ENCODE measurements around the gene TSPAN18. TPM values are rescaled to one million over a fixed set of nuclear protein-coding genes. Genes with fewer than 3 reads are reported as not detected.

TSPAN18 gene
- total RNA-seq, 1 donor from 2014 or later: 25.7 TPM

DNA sequence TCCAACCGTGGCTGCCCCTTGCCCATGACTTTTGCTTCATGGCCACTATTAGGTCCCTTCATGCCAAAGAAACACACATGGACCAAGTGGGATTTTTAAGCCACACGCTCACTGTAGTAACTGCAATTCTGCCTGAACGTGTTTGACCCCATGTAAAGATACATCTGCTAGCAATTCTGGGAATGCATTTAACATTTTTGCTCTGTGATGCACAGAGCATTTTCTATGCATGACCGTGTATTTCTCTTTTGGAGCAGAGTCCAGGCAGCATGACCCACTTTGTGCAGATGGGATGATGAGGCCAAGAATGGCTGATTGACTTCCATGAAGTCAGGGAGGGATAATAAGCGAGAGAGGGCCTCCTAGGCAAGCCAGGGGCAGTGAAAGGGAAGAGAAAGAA, 115.5 kb downstream of the TSPAN18 start:
- TF ChIP-seq, protein P1, sequence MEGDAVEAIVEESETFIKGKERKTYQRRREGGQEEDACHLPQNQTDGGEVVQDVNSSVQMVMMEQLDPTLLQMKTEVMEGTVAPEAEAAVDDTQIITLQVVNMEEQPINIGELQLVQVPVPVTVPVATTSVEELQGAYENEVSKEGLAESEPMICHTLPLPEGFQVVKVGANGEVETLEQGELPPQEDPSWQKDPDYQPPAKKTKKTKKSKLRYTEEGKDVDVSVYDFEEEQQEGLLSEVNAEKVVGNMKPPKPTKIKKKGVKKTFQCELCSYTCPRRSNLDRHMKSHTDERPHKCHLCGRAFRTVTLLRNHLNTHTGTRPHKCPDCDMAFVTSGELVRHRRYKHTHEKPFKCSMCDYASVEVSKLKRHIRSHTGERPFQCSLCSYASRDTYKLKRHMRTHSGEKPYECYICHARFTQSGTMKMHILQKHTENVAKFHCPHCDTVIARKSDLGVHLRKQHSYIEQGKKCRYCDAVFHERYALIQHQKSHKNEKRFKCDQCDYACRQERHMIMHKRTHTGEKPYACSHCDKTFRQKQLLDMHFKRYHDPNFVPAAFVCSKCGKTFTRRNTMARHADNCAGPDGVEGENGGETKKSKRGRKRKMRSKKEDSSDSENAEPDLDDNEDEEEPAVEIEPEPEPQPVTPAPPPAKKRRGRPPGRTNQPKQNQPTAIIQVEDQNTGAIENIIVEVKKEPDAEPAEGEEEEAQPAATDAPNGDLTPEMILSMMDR (IDR thresholded peaks at IDR 0.05; ENCODE audit: unreplicated experiment): no peak
- Mint-ChIP-seq H3K27me3 (no peaks in the 10 kb centered on the region), H3K9me3 (ENCODE audit: low read depth) (peaks cover 15% of the 10 kb centered on the region), H3K27ac (no peak overlapping the region), H3K36me3 (ENCODE audit: insufficient read depth) (peaks cover 8% of the 10 kb centered on the region), H3K4me3 (ENCODE audit: low read depth) (no peak overlapping the region), H3K4me1 (ENCODE audit: low read depth) (no peaks in the 10 kb centered on the region)
- no peak for DNase-seq (ENCODE audit: low spot score, unreplicated experiment)

DNA sequence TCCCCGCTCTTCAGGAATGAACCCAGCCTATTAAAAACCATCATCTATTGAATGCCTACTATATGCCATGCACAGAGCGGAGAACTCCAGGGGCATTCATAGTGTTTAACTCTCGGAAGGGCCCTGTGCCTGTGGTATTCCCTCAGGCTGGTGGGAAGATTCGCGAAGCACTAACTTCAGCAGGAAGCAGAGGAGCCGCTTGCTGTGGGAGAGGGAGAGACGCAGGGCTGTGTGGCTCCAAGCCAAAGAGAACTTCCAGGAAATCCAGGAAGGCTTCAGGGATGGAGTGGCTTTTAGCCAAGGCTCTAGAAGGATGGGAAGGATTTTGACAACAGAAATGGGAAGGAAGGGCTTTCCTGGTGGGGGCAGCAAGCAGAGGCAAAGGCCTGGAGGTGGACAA, 120.1 kb downstream of the TSPAN18 start:
- no peak overlapping the region for H3K4me3 Mint-ChIP-seq (ENCODE audit: low read depth)
- TF ChIP-seq, protein P1 (IDR thresholded peaks at IDR 0.05; ENCODE audit: unreplicated experiment): no peak
- H3K27ac Mint-ChIP-seq: no peak overlapping the region
- H3K27me3 Mint-ChIP-seq: no peaks in the 10 kb centered on the region
- peaks cover 8% of the 10 kb centered on the region for H3K36me3 Mint-ChIP-seq (ENCODE audit: insufficient read depth)
- no peak for DNase-seq (ENCODE audit: low spot score, unreplicated experiment)
- H3K4me1 Mint-ChIP-seq (ENCODE audit: low read depth): peaks cover 8% of the 10 kb centered on the region
- peaks cover 15% of the 10 kb centered on the region for H3K9me3 Mint-ChIP-seq (ENCODE audit: low read depth)

DNA sequence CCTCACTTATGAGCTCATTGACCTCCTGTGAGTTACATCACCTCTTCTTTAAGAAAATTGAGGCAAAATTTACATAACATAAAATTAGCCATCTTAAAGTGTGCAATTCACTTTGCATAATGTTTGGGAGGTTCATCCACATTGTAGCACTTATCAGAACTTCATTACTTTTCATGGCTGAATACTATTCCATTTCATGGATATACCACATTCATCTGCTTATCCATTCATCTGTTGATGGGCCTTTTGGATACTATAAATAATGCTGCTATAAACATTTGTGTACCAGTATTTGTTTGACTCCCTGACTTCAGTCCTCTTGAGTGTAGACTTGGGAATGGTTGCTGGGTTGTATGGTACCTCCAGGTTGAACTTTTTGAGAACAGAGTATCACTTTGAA, 120.6 kb downstream of the TSPAN18 start:
- H3K36me3 Mint-ChIP-seq (ENCODE audit: insufficient read depth): peaks cover 8% of the 10 kb centered on the region
- peaks cover 8% of the 10 kb centered on the region for H3K4me1 Mint-ChIP-seq (ENCODE audit: low read depth)
- H3K9me3 Mint-ChIP-seq (ENCODE audit: low read depth): peaks cover 13% of the 10 kb centered on the region
- no peak for DNase-seq (ENCODE audit: low spot score, unreplicated experiment)
- TF ChIP-seq, protein P1 (IDR thresholded peaks at IDR 0.05; ENCODE audit: unreplicated experiment): no peak
- H3K4me3 Mint-ChIP-seq (ENCODE audit: low read depth): no peak overlapping the region
- no peaks in the 10 kb centered on the region for H3K27me3 Mint-ChIP-seq
- H3K27ac Mint-ChIP-seq: no peak overlapping the region

DNA sequence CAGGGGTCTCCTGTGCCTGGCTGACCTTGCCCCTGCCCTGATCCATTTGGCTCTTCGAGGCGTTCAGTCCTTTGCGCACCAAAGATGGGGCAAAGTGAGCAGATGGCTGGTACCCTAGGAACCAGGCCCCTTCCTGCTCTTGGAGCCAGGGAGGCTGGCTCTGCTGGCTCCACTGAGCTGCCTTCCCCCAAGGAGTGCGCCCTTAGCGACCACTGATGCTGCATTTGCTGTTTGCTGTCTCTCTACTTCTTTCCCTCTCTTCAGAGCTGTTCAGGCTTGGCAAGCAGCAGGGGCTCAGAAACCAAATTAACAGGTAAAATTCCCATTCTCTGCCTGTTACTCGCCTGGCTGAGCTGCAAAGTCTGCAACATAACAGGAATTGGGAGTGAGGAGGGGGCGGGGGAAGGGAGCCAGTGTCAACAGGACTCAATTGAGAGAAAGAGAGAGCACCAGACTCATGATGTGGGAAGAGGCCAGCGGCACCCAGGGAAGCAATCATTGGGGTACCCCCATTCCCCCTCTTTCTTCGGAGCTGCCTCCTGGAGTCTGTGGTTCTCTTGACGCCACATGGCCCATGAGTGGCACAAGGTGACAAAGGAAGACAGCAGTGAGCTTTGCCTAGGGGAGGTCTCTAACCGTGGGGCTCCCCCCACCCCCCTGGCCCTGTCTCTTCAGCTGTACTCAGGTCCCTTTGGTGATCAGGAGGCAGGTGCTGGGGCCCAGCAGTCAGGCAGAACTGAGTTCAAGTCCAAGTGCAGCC, 121.6 kb downstream of the TSPAN18 start:
- peak overlapping the region; percentile 39 for H3K27ac Mint-ChIP-seq
- peaks cover 7% of the 10 kb centered on the region for H3K9me3 Mint-ChIP-seq (ENCODE audit: low read depth)
- H3K27me3 Mint-ChIP-seq: no peaks in the 10 kb centered on the region
- peaks cover 8% of the 10 kb centered on the region for H3K36me3 Mint-ChIP-seq (ENCODE audit: insufficient read depth)
- no peak overlapping the region for H3K4me3 Mint-ChIP-seq (ENCODE audit: low read depth)
- TF ChIP-seq, protein P1 (IDR thresholded peaks at IDR 0.05; ENCODE audit: unreplicated experiment): no peak
- H3K4me1 Mint-ChIP-seq (ENCODE audit: low read depth): peaks cover 17% of the 10 kb centered on the region
- DNase-seq (ENCODE audit: low spot score, unreplicated experiment): no peak

DNA sequence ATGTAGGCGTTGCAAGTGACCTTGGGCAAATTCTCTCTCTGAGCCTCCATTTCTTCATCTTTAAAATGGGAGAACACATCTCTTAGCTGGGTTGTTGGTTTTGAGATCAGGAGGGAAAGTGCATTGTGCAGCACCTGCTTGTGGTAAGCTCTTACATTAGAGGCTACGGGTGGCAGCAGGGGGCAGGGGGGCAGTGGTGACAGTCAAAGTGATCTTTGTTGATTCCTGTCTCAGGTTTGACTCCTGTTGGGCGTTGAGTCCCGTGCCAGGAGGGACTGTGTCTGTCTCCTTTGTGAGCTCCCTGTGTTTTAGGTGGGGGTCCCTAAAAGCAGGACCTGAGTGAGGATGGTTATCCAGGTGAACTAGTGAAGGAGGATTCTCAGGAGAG, 122.2 kb downstream of the TSPAN18 start:
- no peak for DNase-seq (ENCODE audit: low spot score, unreplicated experiment)
- Mint-ChIP-seq H3K4me1 (ENCODE audit: low read depth) (peaks cover 22% of the 10 kb centered on the region), H3K27me3 (no peaks in the 10 kb centered on the region), H3K27ac (peak overlapping the region; percentile 84), H3K4me3 (ENCODE audit: low read depth) (no peak overlapping the region), H3K9me3 (ENCODE audit: low read depth) (peaks cover 7% of the 10 kb centered on the region), H3K36me3 (ENCODE audit: insufficient read depth) (peaks cover 8% of the 10 kb centered on the region)
- TF ChIP-seq, protein P1 (IDR thresholded peaks at IDR 0.05; ENCODE audit: unreplicated experiment): no peak
